MG63 (cell line): Measurements from ENCODE around the gene RNF150. TPM values are rescaled to one million over a fixed set of nuclear protein-coding genes. Genes with fewer than 3 reads are reported as not detected.

Experiments used
- DNase-seq: peaks from one replicate; pipeline ENCODE4 v3.0.0-alpha.2; 2020
- H3K27me3 ChIP-seq: fragments of 250-450 bp; sonication (Bioruptor Pico); 2 replicates; pipeline ENCODE4 v1.5.1; 2020; ENCODE audit warnings: mild to moderate bottlenecking, moderate library complexity
- H3K36me3 ChIP-seq: fragments of 250-450 bp; sonication (Bioruptor Pico); 2 replicates; pipeline ENCODE4 v1.5.1; 2020; ENCODE audit warnings: mild to moderate bottlenecking, moderate library complexity
- H3K4me3 ChIP-seq: fragments of 250-450 bp; sonication (Bioruptor Pico); 2 replicates; pipeline ENCODE4 v1.5.1; 2020; ENCODE audit warnings: mild to moderate bottlenecking, moderate library complexity
- H3K9me3 ChIP-seq: fragments of 250-450 bp; sonication (Bioruptor Pico); 2 replicates; pipeline ENCODE4 v1.5.1; 2020; ENCODE audit warnings: mild to moderate bottlenecking, moderate library complexity
- total RNA-seq: library from RNA; depleted of rRNA; stranded (reverse); fragments of >200 nt; shearing (Covaris generic); gene quantifications from 2 replicates; pipeline ENCODE4 v1.2.3, GENCODE V29; 2014; ENCODE audit warnings: low replicate concordance

RNF150 gene
- total RNA-seq, 1 experiment from 2014 or later = 7.4 TPM

DNA sequence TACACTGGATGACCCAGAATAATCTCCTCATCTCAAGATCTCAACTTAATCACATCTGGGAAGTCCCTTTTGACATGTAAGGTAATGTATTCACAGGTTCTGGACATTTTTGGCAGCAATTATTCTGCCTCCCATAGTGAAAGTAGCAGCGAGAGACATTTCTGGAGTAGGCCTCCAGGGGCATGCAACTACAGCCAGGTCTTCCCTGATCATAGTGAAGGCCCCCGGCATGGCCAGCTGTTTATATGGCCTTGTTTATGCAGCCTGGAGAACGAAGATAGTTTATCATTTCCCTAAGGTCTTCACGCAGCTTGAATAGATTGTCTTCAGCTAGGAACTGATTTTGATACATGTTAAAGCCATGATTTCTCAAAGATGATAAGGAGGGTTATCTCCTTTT, 139.9 kb downstream of the RNF150 start:
- Histone ChIP-seq H3K27me3 (no peaks in the 10 kb centered on the region), H3K9me3 (no peaks in the 10 kb centered on the region), H3K36me3 (no peaks in the 10 kb centered on the region), H3K4me3 (no peak overlapping the region)
- DNase-seq = no peak

DNA sequence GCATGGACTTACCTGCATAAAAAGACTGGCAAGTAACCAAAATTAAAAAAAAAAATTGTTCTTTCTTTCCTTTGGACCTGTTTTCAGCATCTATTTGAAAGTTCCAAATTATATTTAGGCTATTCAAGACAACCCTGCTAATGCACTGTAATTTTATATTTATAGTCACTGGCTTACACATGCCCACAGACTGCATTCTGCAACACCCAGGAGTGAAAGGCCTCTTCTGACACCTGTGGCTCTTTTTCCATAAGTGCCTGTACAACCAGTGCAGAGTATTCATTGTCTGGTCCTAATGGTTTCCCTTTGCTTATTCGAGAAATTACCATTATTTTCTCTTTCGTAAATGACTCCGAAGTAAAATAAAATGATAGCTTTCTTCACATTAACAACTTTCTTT, 143.3 kb downstream of the RNF150 start:
- no peak for DNase-seq
- no peaks in the 10 kb centered on the region for H3K36me3 ChIP-seq
- no peaks in the 10 kb centered on the region for H3K27me3 ChIP-seq
- no peak overlapping the region for H3K4me3 ChIP-seq
- no peaks in the 10 kb centered on the region for H3K9me3 ChIP-seq

DNA sequence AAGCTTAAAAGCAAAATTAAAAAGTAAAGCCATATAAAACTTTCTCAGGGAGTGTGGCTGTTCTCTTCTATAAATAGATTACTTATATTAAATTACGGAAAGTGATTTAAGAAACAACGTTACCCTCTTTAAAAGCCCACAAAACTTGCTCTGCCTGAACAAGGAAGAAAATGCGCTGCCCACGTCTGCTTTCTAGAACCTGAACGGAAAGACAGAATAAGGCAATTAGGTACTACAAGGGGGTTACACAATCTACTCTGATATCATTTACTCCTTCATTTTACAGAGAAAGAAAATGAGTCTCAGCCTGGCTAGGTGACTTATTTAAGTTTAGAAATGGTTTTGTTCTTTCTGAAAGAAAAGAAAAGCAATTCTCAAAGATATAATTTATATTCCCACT, 147.2 kb downstream of the RNF150 start:
- no peak for DNase-seq
- Histone ChIP-seq H3K4me3 (no peak overlapping the region), H3K9me3 (no peaks in the 10 kb centered on the region), H3K27me3 (no peaks in the 10 kb centered on the region), H3K36me3 (no peaks in the 10 kb centered on the region)

DNA sequence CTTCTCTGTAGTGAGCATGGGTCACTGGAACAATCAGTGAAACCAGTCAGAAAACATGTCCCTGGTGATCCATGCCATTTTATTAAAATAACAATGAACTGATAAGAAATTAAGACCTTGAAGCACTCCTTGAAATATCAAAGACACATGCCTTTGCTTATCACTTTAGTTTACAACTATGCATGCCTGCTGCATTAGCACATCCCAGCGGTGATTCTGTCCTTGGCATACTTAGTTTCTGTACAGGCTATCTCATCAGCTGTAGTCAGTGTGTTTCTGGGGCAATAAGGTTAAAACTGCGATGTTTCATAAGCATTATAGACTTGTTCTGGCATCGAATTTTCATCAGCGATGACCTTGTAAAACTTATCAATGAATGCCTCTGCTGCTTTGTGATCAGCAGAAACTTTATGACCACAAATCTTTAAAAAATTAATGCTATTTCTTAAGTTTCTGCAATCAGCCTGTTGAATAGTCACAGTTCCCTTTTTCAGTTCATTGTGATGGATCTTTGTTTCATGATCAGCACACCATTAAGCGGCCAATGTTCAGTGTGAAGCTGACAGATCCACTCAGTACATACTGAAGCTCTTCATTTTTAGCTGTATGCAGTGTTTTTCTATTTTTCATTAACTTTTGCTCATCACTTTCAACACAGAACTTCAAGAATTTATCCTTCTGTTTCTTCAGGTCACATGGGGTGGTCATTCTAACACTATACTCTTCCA, 150.5 kb downstream of the RNF150 start:
- H3K27me3 ChIP-seq = no peaks in the 10 kb centered on the region
- no peaks in the 10 kb centered on the region for H3K36me3 ChIP-seq
- no peak overlapping the region for H3K4me3 ChIP-seq
- DNase-seq = no peak
- H3K9me3 ChIP-seq = no peaks in the 10 kb centered on the region

- Histone ChIP-seq H3K36me3 (no peaks in the 10 kb centered on the region), H3K4me3 (no peak overlapping the region), H3K27me3 (no peaks in the 10 kb centered on the region), H3K9me3 (no peaks in the 10 kb centered on the region)
- DNase-seq = no peak
These were observed 152.7 kb downstream of the RNF150 start for GRCh38 chr4:140980426-140981200.

- no peaks in the 10 kb centered on the region for H3K9me3 ChIP-seq
- peak; percentile 4 for DNase-seq
- H3K4me3 ChIP-seq = no peak overlapping the region
- no peaks in the 10 kb centered on the region for H3K27me3 ChIP-seq
- no peaks in the 10 kb centered on the region for H3K36me3 ChIP-seq
These were observed 156.5 kb downstream of the RNF150 start for GRCh38 chr4:140976768-140977167.

DNA sequence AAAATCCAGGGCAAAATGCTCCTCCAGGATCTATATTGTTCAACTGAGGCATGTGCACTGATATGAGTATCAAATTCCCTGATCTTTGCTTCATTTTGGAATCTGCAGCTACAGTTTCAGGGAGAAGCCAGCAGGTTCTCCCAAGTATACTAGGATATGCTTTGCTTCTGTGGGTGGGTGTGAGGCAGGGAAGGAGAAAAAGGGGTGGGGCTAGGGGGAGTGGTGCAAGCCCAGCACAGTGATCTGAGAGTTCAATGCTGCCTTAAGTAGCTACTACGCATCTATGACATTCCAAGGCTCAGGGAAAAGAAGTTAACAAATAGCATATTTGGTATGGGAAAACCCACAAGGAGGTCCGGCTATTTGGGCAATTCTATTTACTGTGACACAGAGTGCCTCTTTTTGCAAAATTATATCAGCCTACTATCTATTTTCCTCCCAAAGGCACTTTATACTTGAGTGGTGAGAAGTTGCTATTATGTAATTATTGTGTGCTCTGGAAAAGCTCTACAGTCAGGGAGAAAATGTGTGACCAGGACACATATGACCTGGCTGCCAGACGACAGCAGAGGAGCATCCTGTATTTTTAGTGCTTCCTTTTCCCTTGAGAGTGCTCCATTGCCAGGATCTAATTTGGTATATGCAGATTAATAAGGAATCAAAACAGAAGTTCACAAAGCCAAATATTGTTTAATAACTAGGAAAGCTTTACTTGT, 162.0 kb downstream of the RNF150 start:
- Histone ChIP-seq H3K9me3 (no peaks in the 10 kb centered on the region), H3K4me3 (no peak overlapping the region), H3K36me3 (no peaks in the 10 kb centered on the region), H3K27me3 (no peaks in the 10 kb centered on the region)
- DNase-seq = no peak

DNA sequence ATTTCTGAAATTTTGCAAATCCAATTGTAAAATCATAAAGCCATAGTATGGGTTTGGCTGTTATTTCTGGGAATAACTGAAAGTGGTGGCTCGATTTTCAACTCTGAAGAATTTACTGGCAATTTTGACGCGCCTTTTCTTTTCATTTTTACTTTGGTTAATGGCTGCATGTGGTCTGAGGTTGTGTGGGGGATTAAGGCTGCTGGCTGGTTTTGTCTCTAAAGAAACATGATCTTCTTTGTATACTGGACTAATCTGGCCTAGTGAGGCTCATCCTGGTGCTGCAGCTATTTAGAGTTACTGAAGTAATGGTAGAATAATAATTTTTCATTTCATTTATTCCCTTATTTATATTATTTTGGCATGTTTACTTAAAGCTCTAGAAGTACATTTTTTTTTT, 164.0 kb downstream of the RNF150 start:
- Histone ChIP-seq H3K9me3 (no peaks in the 10 kb centered on the region), H3K4me3 (no peak overlapping the region), H3K36me3 (no peaks in the 10 kb centered on the region), H3K27me3 (no peaks in the 10 kb centered on the region)
- DNase-seq = no peak

- H3K36me3 ChIP-seq = no peaks in the 10 kb centered on the region
- DNase-seq = no peak
- H3K27me3 ChIP-seq = no peaks in the 10 kb centered on the region
- no peaks in the 10 kb centered on the region for H3K9me3 ChIP-seq
- no peak overlapping the region for H3K4me3 ChIP-seq
These were observed 164.9 kb downstream of the RNF150 start for GRCh38 chr4:140968371-140968770.

GRCh38 chr4:140963883-140964282, 169.4 kb downstream of the RNF150 start:
- DNase-seq = no peak
- no peaks in the 10 kb centered on the region for H3K36me3 ChIP-seq
- H3K27me3 ChIP-seq = no peaks in the 10 kb centered on the region
- no peaks in the 10 kb centered on the region for H3K9me3 ChIP-seq
- no peak overlapping the region for H3K4me3 ChIP-seq

DNA sequence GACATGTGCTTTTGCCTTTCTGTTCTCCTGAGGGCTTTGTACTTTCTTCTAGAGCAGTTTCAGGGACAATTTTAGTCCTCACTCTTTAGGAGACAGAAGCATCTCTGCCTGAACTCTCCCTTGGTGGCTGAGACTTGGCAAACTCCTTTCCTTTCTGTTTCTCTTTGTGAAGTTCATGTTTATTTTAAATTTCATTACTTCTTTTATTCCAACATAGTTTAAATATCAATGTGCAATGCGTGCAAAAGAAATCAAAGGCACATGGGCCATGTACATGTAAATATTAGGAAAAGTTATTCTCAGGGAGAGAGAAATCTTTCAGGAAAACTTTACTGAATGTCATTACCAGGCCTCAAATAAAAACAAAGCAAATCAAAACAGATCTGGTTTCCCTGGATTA, 177.6 kb downstream of the RNF150 start:
- Histone ChIP-seq H3K27me3 (no peaks in the 10 kb centered on the region), H3K4me3 (no peak overlapping the region), H3K36me3 (no peaks in the 10 kb centered on the region), H3K9me3 (no peaks in the 10 kb centered on the region)
- no peak for DNase-seq

DNA sequence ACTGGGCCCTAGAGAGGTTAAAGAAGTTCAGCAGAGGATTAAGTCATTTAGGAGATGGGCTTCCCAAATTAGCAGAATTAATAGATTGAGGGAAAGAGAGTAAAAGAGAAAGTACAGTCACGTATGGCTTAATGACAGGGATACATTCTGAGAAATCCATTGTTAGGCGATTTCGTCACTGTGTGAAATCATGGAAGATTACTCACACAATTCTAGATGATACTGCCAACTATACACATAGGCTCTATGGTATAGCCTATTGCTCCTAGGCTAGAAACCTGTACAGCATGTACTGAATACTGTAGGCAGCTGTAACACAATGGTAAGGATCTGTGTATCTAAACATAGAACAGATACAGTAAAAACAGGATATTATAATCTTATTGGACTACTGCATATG, 180.6 kb downstream of the RNF150 start:
- H3K9me3 ChIP-seq = no peaks in the 10 kb centered on the region
- no peaks in the 10 kb centered on the region for H3K36me3 ChIP-seq
- H3K4me3 ChIP-seq = no peak overlapping the region
- H3K27me3 ChIP-seq = no peaks in the 10 kb centered on the region
- no peak for DNase-seq

GRCh38 chr4:140947506-140947905, 185.8 kb downstream of the RNF150 start:
- Histone ChIP-seq H3K27me3 (no peaks in the 10 kb centered on the region), H3K4me3 (no peak overlapping the region), H3K36me3 (no peaks in the 10 kb centered on the region), H3K9me3 (no peaks in the 10 kb centered on the region)
- DNase-seq = peak; percentile 65

DNA sequence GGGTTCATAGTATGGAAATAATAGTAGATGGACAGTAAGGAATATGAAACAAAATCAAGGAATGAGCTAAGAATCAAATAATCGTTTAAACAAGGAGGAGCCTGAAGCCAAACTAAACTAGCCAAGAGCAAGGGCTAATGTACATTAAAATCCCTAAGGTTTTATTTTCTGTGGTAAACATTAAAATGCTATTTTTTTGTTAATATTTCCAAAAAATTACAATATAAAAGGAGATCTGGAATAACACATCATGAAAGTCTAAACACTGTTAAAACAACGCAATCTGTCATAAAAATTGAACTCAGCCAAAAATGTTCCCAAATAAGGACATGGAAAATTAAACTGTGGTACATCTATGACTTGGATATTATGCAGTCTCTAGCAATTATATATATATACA, 188.2 kb downstream of the RNF150 start:
- H3K4me3 ChIP-seq = no peak overlapping the region
- DNase-seq = no peak
- H3K36me3 ChIP-seq = no peaks in the 10 kb centered on the region
- no peaks in the 10 kb centered on the region for H3K27me3 ChIP-seq
- H3K9me3 ChIP-seq = no peaks in the 10 kb centered on the region

DNA sequence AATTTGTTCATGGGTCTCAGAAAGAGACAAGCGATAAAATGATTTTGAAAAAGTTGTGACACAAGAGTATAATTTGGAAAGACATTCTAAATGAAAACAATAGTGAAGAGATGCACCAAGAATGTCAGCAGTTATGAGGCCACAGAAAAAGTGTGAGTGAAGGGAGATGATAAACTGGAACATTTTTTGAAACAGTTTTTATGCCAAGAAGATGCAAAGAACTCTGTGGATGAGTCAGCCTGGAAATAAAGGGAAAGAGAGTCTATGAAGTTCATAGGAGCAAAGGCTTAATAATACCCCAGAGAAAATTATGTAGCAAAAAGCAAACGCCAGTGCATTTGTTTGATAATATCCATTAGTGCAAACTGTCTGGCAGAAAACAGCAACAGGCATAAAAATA, 188.7 kb downstream of the RNF150 start:
- no peak overlapping the region for H3K4me3 ChIP-seq
- no peak for DNase-seq

DNA sequence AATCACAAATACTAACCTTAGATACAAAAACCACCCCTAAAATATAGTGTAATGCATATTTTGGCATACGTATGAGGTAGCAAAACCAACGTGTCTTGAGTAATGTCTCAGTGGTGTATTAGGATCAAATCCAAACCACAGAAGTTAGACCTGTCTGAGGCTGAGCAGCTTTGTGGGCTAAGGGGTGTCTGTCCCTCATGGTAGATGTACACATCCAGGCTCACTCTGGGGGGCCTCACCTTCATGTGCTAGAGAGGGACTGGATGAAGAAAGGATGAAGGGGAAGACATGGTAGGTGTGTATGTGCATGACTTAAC, 189.1 kb downstream of the RNF150 start:
- Histone ChIP-seq H3K9me3 (no peaks in the 10 kb centered on the region), H3K36me3 (no peaks in the 10 kb centered on the region), H3K4me3 (no peak overlapping the region), H3K27me3 (no peaks in the 10 kb centered on the region)
- DNase-seq = peak; percentile 32

More for the DNA sequence above, 188.7 kb downstream of the RNF150 start:
- Histone ChIP-seq H3K36me3 (no peaks in the 10 kb centered on the region), H3K27me3 (no peaks in the 10 kb centered on the region), H3K9me3 (no peaks in the 10 kb centered on the region)

- Histone ChIP-seq H3K27me3 (no peaks in the 10 kb centered on the region), H3K36me3 (no peaks in the 10 kb centered on the region), H3K9me3 (no peaks in the 10 kb centered on the region), H3K4me3 (no peak overlapping the region)
- DNase-seq = peak; percentile 25
These were observed 189.6 kb downstream of the RNF150 start for GRCh38 chr4:140943486-140944198.
